LNCAP (cell line): ENCODE measurements around the gene PRICKLE2.

Experiments used
- TF ChIP-seq, protein P1 (sequence below): fragments of 450-650 bp; IDR thresholded peaks from 2 replicates; pipeline ENCODE4 v1.5.1; 2017; ENCODE audit warnings: mild to moderate bottlenecking

Gene PRICKLE2

DNA sequence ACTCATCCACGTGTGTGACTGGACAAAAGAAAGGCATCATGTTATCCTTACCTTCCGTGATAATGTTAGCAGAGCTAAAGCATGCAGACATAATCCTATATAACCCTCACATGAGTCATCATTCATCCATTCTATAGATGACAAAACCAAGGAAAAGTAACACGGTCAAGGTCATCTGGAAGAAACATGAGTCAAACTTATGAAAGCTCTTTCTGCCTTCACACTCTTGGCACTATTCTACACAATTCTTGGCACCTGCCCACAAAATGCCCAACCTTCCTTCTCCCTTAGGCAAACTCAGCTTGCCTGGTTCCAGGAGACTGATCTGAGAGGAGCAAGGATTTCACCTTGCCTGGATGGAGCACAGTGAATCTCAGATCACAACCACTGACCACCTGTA is 66.9 kb downstream of the PRICKLE2 start:
- TF ChIP-seq, protein P1, sequence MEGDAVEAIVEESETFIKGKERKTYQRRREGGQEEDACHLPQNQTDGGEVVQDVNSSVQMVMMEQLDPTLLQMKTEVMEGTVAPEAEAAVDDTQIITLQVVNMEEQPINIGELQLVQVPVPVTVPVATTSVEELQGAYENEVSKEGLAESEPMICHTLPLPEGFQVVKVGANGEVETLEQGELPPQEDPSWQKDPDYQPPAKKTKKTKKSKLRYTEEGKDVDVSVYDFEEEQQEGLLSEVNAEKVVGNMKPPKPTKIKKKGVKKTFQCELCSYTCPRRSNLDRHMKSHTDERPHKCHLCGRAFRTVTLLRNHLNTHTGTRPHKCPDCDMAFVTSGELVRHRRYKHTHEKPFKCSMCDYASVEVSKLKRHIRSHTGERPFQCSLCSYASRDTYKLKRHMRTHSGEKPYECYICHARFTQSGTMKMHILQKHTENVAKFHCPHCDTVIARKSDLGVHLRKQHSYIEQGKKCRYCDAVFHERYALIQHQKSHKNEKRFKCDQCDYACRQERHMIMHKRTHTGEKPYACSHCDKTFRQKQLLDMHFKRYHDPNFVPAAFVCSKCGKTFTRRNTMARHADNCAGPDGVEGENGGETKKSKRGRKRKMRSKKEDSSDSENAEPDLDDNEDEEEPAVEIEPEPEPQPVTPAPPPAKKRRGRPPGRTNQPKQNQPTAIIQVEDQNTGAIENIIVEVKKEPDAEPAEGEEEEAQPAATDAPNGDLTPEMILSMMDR = no peak

DNA sequence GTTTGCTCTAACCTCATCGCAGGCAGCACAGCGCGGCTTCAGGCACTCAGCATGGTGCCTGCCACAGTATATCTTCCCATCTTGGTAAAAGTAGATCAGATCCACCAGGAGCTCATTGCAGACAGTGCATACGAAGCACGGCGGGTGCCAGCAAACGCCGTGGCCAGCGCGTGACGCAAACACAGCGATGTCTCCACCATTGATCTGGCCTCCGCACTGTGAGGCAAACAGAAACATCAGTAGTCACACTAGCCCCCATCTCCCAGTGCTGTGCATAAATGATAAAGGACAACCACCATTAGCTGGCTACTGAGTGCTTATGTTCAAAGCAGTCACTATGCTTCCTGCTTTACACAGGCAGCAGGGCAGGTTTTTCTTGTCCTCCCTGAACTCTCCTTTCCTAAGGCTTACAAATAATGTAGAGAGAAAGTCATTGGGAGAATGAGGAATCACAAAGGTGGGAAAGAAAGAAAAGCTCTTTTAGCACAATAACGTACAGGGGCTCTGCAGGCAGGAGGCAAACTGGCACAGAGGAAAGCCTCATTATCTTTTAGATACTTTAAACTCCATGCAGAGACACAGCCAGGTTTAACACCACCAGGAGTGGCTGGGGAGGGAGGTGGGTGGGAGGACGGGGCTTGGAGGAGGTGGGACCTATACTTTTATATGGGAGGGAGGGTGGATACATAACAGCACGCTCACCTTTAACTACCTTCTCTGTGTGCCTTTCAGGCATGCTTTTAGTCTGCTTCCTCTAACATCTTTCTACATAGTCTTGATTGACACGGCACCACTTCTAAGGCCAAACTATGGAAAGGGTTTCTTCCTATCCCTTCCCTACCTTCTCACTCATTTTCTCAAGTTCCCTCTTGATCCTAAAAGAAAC is 67.9 kb downstream of the PRICKLE2 start:
- TF ChIP-seq, protein P1 = no peak

DNA sequence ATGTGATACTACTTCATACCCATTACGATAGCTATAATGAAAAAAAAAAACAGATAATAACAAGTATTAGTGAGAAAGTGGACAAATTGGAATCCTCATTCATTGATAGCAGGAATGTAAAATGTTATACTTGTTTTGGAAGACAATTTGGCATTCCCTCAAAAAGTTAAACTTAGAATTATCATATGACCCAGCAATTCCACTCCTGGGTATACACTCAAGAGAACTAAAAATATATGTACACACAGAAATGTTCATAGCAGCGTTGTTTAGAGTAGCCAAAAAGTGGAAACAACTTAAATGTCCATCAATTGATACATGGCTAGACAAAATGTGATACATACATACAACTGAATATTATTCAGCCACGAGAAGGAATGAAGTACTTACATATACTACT is 69.9 kb downstream of the PRICKLE2 start:
- TF ChIP-seq, protein P1 = no peak

DNA sequence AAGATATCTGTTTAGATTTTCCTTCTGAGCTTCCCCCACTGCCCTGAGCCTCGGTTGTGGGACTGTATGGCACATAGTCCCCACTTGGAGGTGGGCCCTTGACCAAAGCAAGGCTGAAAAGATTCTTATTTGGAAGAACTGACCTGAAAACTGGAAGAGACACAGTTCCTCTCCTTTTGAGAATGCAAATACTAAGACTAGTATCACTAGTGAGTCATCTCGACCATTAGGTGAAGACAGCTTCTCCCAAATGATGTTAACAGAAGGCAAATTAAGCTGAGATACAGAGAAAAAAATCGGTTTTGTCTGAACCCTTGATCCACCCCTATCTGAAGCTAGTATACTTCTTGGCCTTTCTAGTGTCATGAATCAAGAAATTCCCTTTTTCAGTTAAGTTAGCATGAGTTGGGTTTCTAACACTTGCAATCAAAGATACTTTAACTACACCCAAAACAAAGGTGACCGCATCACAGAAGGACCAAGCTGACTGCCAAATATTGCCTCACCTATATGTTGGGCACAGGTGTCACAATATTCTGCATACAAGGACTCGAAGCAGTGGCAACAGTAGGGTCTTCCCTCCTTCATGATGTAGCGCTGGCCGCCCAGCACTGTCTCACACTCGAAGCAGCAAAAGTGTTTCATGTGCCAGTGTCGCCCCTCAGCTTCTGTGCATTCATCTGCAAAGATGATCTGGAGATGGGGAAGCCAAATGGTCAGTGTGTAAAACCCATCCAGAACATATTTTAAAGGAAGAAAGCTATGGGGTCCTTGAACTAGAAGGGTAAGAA is 72.4 kb downstream of the PRICKLE2 start:
- TF ChIP-seq, protein P1 = no peak

DNA sequence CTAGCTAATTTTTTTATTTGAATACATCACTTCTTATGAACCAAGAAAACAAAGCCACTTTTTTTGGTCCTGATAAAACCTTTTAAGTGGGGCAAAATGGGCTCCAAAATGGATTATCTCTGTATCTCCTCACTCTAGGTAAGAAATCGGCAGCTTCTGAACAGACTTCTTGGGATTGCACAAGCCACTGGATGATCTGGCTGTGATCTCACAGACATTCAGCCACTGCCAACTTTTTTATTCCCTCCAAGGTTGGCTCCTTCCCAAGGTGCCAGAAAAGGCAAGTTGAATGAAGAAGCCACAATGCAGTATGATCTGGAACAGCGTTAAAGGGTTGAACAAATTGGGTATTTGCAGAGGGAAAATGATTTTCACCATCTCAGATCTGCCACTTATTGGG is 73.2 kb downstream of the PRICKLE2 start:
- TF ChIP-seq, protein P1 = no peak

DNA sequence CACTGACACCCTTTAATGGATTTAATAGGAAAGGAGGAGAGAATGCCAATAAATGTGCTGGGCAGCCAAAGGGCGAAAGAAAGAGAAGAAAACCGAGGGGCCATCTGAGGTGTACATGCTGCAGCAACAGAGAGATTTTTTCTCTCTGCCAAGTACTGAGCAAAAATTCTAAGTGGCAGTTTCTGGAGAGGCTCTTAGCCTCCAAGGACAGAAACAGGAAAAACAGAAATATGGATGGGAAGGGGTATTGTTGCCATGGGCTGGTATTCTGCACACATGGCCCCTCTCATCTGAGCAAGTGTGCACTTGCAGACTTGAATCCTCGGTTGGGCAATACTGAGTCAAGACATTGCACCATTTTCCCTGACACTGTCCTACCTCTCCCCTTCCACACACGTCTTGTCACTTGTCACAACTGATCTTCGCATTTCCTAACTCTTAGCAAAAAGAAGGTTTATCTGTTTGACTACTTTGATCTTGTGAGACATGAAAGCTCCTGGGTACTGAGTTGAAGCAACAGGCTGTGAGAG is 73.9 kb downstream of the PRICKLE2 start:
- TF ChIP-seq, protein P1 = no peak

DNA sequence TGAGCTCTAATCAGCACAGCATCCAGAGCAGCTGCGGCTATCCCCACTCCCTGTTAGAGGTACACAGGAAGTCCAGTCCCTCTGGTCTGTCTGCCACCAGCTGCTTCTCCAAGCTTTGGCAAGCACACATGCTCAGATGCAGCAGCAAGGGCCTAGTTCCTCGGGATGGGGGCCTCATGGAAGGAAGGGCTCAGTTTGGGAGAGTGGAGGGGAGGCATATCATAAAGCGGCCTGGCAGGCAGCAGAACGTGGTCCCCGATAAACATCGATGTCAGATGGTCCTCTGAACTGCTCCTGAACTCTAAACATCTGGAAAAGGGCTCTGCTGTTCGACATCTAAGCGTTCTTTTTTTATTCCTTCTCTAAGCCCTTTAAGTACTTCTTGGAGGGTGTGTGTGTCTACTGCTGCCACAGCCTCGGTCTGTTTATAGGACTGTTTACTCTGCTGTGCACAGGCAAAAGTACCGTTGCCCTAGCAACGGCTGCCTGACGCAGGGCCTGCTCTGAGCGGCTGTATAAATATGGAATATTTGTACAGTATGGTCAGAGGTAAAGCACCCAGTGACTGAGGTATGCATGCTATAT is 74.6 kb downstream of the PRICKLE2 start:
- TF ChIP-seq, protein P1 = no peak
